Peyer's patch (tissue), 4 donors: ENCODE data around the gene TNC. TPM values are rescaled to one million over a fixed set of nuclear protein-coding genes. Genes with fewer than 3 reads are reported as not detected.

ENCODE experiments used
- DNase-seq, 3 donors: peaks; one replicate each; pipeline ENCODE4 v3.0.0-alpha.2; 2017 to 2019
- H3K27ac ChIP-seq, 4 donors: fragments of 200-600 bp; sonication (generic); one replicate each; pipeline ENCODE4 v1.5.1; 2016 to 2019
- H3K27me3 ChIP-seq, 2 donors: fragments of 200-600 bp; sonication (generic); one replicate each; pipeline ENCODE4 v1.5.1; 2019
- H3K36me3 ChIP-seq, 3 donors: fragments of 200-600 bp; sonication (generic); one replicate each; pipeline ENCODE4 v1.5.1; 2016 to 2019
- H3K4me1 ChIP-seq, 4 donors: fragments of 200-600 bp; sonication (generic); one replicate each; pipeline ENCODE4 v1.5.1; 2016 to 2019
- H3K4me3 ChIP-seq, 4 donors: fragments of 200-600 bp; sonication (generic); 1 replicate in 3 of 4; 2 replicates in 1 of 4; pipeline ENCODE4 v1.5.1; 2016 to 2019; ENCODE audit warnings: mild to moderate bottlenecking in 1 of 4
- H3K9me3 ChIP-seq, 4 donors: fragments of 200-600 bp; sonication (generic); one replicate each; pipeline ENCODE4 v1.5.1; 2016 to 2019; ENCODE audit warnings: mild to moderate bottlenecking in 1 of 4
- POLR2A ChIP-seq, 2 donors: fragments of 450-650 bp; IDR thresholded peaks; one replicate each; pipeline ENCODE4 v1.5.1; 2017; ENCODE audit warnings: antibody characterized with exemption in 2 of 2, mild to moderate bottlenecking in 2 of 2, moderate library complexity in 2 of 2
- total RNA-seq, 4 donors: library from RNA; depleted of rRNA; stranded (reverse); fragments of >200 nt; gene quantifications; one replicate each; pipeline ENCODE4 v1.1.0, GENCODE V29; 2016
- TF ChIP-seq, protein P1 (sequence below), 6 experiments: fragments of 450-650 bp in 4 of 6; fragments of 200-600 bp in 2 of 6; sonication (generic) in 1 of 6; IDR thresholded peaks; one replicate each; pipeline ENCODE4 v1.5.1; 2017 to 2019; ENCODE audit warnings: antibody characterized with exemption in 6 of 6, mild to moderate bottlenecking in 3 of 6, moderate library complexity in 1 of 6

Gene TNC
- total RNA-seq, 4 donors from 2014 or later = 14.5 to 97.4 (median 38.4) TPM

DNA sequence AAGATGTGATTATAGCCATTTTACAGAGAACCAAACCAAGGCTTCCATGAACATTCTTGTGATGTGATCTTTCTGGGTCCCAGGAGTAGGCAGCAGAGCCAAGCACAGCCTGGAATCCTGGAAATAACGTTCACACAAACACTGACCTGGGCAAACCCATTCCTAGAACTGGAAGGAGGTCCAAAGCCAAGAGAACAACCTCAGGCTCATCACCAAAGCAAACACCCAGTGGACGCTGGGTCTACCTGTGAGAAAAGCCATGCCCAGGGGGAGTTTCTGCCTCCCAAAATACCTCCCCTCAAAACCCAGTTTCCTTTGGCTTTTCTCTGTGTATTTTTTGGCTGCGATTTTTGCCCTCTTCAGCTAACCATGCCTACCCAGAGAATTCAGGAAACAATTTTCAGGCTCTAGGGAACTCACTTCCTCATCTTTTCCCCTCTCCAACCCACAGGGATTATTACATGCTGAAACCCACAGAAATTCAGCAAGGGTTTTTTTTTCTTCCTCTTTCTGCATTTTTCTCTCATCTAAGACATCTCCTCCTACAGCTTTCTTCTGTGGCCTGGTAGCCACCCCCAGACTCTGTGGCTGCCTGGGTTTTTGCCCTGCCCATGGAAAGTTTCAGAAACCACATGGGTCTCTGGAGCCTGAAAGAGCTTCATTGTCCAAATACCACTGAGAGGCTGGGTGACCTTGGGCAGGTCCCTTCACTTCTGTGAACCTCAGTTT, 75.0 kb downstream of the TNC start:
- no peak for DNase-seq
- Histone ChIP-seq H3K36me3 (no peaks in the 10 kb centered on the region), H3K4me1 (peaks cover 0 to 10% (median 0%) of the 10 kb centered on the region in 4 donors), H3K4me3 (no peak overlapping the region), H3K27me3 (no peaks in the 10 kb centered on the region), H3K9me3 (no peaks in the 10 kb centered on the region), H3K27ac (peak overlapping the region in 1 of 4 donors; percentile 10)
- TF ChIP-seq, protein P1, sequence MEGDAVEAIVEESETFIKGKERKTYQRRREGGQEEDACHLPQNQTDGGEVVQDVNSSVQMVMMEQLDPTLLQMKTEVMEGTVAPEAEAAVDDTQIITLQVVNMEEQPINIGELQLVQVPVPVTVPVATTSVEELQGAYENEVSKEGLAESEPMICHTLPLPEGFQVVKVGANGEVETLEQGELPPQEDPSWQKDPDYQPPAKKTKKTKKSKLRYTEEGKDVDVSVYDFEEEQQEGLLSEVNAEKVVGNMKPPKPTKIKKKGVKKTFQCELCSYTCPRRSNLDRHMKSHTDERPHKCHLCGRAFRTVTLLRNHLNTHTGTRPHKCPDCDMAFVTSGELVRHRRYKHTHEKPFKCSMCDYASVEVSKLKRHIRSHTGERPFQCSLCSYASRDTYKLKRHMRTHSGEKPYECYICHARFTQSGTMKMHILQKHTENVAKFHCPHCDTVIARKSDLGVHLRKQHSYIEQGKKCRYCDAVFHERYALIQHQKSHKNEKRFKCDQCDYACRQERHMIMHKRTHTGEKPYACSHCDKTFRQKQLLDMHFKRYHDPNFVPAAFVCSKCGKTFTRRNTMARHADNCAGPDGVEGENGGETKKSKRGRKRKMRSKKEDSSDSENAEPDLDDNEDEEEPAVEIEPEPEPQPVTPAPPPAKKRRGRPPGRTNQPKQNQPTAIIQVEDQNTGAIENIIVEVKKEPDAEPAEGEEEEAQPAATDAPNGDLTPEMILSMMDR (IDR thresholded peaks at IDR 0.05) = no peak
- no peak for TF ChIP-seq POLR2A (IDR thresholded peaks at IDR 0.05)

DNA sequence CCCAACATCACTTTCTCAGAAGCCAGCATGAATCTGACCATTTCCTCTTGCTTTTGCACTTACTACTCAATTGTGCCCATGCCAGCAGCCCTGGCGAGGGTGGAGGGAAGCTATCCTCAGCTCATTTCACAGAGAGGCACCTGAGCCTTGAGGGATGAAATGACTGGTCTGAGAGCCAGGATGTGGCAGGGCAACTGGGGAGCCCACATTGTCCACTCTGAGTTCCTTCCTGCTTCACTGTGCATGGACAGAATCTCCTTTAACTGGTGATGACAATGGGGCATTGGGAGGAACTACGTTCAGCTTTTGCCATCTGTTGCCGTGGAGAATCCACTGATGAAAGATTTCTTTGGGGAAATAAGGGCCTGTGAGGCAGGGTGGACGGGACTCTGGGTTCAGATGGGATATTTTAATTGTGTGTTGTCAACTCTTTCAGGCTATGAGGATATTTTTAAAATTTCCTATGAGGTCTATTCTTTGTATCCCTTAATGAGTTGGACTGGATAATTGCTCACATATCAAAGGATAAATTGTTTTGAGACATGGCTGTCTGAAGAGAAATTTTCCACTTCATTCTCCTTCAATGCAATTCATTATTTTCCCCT, 78.3 kb downstream of the TNC start:
- no peak overlapping the region for H3K4me3 ChIP-seq
- TF ChIP-seq, protein P1 (IDR thresholded peaks at IDR 0.05) = no peak
- TF ChIP-seq POLR2A (IDR thresholded peaks at IDR 0.05) = no peak
- no peaks in the 10 kb centered on the region for H3K27me3 ChIP-seq
- no peaks in the 10 kb centered on the region for H3K9me3 ChIP-seq
- DNase-seq = no peak
- H3K36me3 ChIP-seq = no peaks in the 10 kb centered on the region
- peaks cover 0 to 15% (median 0%) of the 10 kb centered on the region in 4 donors for H3K4me1 ChIP-seq
- H3K27ac ChIP-seq = peak overlapping the region in 1 of 4 donors; percentile 80

DNA sequence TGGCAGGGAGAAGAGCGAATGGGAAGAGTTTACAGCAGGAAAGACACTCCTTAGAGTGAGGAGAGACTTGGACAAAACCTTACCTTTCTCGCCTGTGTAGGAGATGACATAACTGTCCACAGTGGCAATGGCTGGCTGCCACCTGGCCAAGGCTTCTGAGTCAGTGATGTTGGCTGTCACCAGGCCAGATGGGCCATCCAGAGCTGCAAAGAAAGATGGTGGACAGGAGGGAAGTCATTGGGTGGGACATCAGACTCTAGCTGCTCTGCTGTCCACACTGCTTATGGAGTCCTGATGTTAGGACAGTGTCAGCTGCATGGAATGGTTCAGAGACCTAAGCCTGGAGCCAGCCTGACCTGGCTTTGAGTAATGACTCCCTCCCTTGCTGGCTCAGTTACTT, 79.8 kb downstream of the TNC start:
- no peaks in the 10 kb centered on the region for H3K27me3 ChIP-seq
- DNase-seq = no peak
- H3K4me3 ChIP-seq = no peak overlapping the region
- no peaks in the 10 kb centered on the region for H3K9me3 ChIP-seq
- peak overlapping the region in 1 of 4 donors; percentile 80 for H3K27ac ChIP-seq
- peaks cover 0 to 5% (median 0%) of the 10 kb centered on the region in 3 donors for H3K36me3 ChIP-seq
- TF ChIP-seq, protein P1 (IDR thresholded peaks at IDR 0.05) = no peak
- TF ChIP-seq POLR2A (IDR thresholded peaks at IDR 0.05) = no peak
- peaks cover 0 to 15% (median 0%) of the 10 kb centered on the region in 4 donors for H3K4me1 ChIP-seq

DNA sequence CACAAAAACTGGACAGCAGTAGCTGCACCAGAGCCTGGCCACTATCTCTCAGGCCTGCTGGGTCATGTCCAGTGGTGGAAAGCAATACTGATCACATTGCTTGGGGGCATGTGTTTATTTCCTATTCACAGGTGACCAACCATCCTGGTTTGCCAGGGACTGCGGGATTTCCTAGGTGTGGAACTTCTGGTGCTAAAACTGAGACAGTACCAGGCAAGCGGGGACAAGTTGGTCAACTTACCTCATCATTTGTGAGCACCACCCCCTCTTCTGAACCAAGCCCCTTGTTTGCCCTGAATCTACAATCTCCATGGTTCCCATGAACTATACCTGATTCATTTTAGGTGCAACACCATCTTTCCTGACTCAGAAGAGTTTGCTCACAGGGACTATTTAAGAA, 81.3 kb downstream of the TNC start:
- DNase-seq = no peak
- Histone ChIP-seq H3K4me3 (no peak overlapping the region), H3K27ac (peak overlapping the region in 2 of 4 donors; percentile 25 to 80), H3K36me3 (peaks cover 0 to 6% (median 0%) of the 10 kb centered on the region in 3 donors), H3K4me1 (peaks cover 0 to 15% (median 0%) of the 10 kb centered on the region in 4 donors), H3K9me3 (no peaks in the 10 kb centered on the region), H3K27me3 (no peaks in the 10 kb centered on the region)
- TF ChIP-seq POLR2A (IDR thresholded peaks at IDR 0.05) = no peak
- TF ChIP-seq, protein P1 (IDR thresholded peaks at IDR 0.05) = no peak

DNA sequence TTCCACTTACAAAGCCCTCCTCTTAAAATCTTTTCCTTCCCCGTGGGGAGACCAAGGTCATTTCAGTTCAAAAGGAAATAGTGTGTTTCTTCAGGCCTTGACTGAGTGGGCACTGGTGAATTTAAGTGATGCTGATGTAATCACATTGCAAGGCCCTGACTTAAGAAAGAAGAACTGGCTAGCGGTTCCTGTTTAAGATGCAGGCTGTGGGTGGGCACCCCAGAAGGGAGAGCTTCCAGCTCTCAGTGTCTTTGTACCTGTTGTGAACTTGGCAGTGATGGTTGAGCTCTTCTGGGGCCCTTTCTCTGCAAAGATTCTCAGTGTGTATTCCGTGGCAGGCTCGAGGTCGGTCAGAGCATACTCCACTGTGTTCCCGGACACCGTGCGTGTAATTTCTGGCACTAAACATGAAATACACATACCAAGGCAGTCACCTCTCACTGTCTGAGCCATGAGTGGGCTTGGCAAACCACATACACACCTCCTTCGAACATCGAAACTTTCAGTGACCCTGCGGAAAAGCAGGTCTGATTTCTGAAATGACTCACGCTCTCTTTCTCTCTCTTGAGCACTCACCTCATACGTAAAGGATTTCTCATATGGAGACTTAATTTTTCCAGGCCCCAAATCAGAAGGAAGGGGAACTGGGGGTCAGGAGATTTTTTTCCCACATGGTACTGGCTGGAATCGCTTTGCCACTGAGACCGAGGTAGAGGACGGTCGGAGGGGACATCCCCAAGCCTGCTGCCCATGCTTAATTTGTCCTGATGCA, 81.9 kb downstream of the TNC start:
- DNase-seq = no peak
- H3K4me1 ChIP-seq = peaks cover 0 to 15% (median 0%) of the 10 kb centered on the region in 4 donors
- no peak overlapping the region for H3K4me3 ChIP-seq
- TF ChIP-seq, protein P1 (IDR thresholded peaks at IDR 0.05) = no peak
- no peak for TF ChIP-seq POLR2A (IDR thresholded peaks at IDR 0.05)
- H3K36me3 ChIP-seq = peaks cover 0 to 6% (median 0%) of the 10 kb centered on the region in 3 donors
- H3K27ac ChIP-seq = peak overlapping the region in 3 of 4 donors; percentile 13 to 80 (median 25)
- H3K9me3 ChIP-seq = no peaks in the 10 kb centered on the region
- H3K27me3 ChIP-seq = no peaks in the 10 kb centered on the region
